ENCODE measurements around the gene GATA2. TPM values are rescaled to one million over a fixed set of nuclear protein-coding genes. Genes with fewer than 3 reads are reported as not detected.

Gene GATA2
- total RNA-seq, 1 experiment from 2014 or later = 18.6 TPM

DNA sequence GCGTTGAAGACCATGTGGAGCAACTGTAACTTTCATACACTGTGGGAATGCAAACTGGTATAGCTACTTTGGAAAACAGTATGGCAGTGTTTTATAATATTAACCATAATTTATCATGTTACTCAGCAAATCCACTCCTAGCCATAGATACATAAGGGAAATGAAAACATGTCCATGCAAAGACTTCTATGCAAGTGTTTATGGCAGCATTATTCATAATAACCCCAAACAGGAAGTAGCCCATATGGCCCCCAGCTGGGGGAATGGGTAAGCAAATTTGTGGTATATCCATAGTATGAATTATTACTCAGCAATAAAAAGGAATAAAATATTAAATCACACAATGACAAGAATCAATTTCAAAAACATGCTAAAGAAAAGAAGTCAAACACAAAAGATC, 23.0 kb upstream of the GATA2 start (continued):
- TF ChIP-seq, protein P1, sequence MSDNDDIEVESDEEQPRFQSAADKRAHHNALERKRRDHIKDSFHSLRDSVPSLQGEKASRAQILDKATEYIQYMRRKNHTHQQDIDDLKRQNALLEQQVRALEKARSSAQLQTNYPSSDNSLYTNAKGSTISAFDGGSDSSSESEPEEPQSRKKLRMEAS (IDR thresholded peaks at IDR 0.05) = no peak
- TF ChIP-seq POLR2AphosphoS5 (IDR thresholded peaks at IDR 0.05; ENCODE audit: low read depth, low read length) = no peak

DNA sequence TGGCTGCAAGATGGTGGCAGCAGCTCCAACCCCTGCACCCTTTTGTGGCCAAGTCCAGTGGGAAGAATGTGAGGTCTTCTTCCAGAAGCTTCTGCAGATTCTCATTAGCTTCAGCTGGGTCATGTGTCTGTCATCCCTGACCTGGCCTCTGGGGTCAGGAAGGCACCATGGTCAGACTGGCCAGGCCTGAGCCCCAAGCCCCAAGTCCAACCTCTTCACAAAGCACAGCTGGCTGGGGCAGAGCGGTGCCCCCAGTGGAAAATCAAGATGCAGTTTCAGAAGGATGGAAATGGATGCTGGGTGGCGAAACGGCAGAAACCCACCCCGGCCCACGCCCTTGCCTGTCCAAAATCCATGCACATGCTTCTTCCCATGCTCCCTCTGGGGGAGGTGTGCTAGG, 15.9 kb upstream of the GATA2 start:
- no peaks in the 10 kb centered on the region for H3K79me2 ChIP-seq (ENCODE audit: insufficient read depth, low read length)
- no TSS peak for BruUV-seq (replicated peaks)
- no peaks in the 10 kb centered on the region for H3K9me2 ChIP-seq (ENCODE audit: insufficient read depth)
- no peaks in the 10 kb centered on the region for H3K9me3 ChIP-seq (ENCODE audit: control insufficient read depth in 1 of 2, insufficient read depth in 1 of 2, low read depth in 1 of 2, low read length in 2 of 2)
- H3K27ac ChIP-seq (ENCODE audit: low read depth, low read length) = no peak overlapping the region
- CTCF ChIA-PET = no interaction called here
- no peak overlapping the region for H3K4me3 ChIP-seq (replicated peaks in 1 of 2; ENCODE audit: low read depth in 1 of 2, low read length in 2 of 2)
- H3K36me3 ChIP-seq (ENCODE audit: control insufficient read depth in 1 of 2, insufficient read depth in 2 of 2, low read length in 2 of 2) = no peaks in the 10 kb centered on the region
- no peaks in the 10 kb centered on the region; the same call in 1 of the 2 replicates for H3K27me3 ChIP-seq (ENCODE audit: insufficient read depth, low read length)
- H2AFZ ChIP-seq (ENCODE audit: low read depth, low read length, poor library complexity, severe bottlenecking) = no peak overlapping the region
- no peak overlapping the region for H3K4me2 ChIP-seq (ENCODE audit: low read length)
- no peaks in the 10 kb centered on the region for H4K20me1 ChIP-seq (ENCODE audit: insufficient read depth)
- POLR2A ChIA-PET = no interaction called here
- no peak overlapping the region for H3K9ac ChIP-seq (ENCODE audit: low read length)
- TF ChIP-seq JUND (IDR thresholded peaks at IDR 0.05) (no peak), SIN3A (IDR thresholded peaks at IDR 0.05; ENCODE audit: low read depth) (no peak), FOSL1 (IDR thresholded peaks at IDR 0.05; ENCODE audit: low read depth) (no peak), SP1 (IDR thresholded peaks at IDR 0.05; ENCODE audit: low read depth) (no peak), EZH2 (IDR thresholded peaks at IDR 0.05) (no peak), YY1 (IDR thresholded peaks at IDR 0.05; ENCODE audit: extremely low read depth, insufficient replicate concordance, low read depth, low read length) (no peak), ZFX (IDR thresholded peaks at IDR 0.05) (no peak), SRF (IDR thresholded peaks at IDR 0.05; ENCODE audit: low read depth) (no peak), POLR2A (IDR thresholded peaks at IDR 0.05; ENCODE audit: borderline replicate concordance, extremely low read depth, insufficient read depth, insufficient read length) (no peak), CEBPB (IDR thresholded peaks at IDR 0.05; ENCODE audit: low read depth) (no peak), TCF7L2 (IDR thresholded peaks at IDR 0.05; ENCODE audit: borderline replicate concordance, extremely low read depth, insufficient read depth, insufficient read length) (no peak), ZNF274 (IDR thresholded peaks at IDR 0.05; ENCODE audit: low read depth, low read length) (no peak)
- TF ChIP-seq, protein P2, sequence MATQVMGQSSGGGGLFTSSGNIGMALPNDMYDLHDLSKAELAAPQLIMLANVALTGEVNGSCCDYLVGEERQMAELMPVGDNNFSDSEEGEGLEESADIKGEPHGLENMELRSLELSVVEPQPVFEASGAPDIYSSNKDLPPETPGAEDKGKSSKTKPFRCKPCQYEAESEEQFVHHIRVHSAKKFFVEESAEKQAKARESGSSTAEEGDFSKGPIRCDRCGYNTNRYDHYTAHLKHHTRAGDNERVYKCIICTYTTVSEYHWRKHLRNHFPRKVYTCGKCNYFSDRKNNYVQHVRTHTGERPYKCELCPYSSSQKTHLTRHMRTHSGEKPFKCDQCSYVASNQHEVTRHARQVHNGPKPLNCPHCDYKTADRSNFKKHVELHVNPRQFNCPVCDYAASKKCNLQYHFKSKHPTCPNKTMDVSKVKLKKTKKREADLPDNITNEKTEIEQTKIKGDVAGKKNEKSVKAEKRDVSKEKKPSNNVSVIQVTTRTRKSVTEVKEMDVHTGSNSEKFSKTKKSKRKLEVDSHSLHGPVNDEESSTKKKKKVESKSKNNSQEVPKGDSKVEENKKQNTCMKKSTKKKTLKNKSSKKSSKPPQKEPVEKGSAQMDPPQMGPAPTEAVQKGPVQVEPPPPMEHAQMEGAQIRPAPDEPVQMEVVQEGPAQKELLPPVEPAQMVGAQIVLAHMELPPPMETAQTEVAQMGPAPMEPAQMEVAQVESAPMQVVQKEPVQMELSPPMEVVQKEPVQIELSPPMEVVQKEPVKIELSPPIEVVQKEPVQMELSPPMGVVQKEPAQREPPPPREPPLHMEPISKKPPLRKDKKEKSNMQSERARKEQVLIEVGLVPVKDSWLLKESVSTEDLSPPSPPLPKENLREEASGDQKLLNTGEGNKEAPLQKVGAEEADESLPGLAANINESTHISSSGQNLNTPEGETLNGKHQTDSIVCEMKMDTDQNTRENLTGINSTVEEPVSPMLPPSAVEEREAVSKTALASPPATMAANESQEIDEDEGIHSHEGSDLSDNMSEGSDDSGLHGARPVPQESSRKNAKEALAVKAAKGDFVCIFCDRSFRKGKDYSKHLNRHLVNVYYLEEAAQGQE (IDR thresholded peaks at IDR 0.05; ENCODE audit: low read depth) = no peak
- TF ChIP-seq, protein P3, sequence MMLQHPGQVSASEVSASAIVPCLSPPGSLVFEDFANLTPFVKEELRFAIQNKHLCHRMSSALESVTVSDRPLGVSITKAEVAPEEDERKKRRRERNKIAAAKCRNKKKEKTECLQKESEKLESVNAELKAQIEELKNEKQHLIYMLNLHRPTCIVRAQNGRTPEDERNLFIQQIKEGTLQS (IDR thresholded peaks at IDR 0.05) = no peak
- TF ChIP-seq, protein P4, sequence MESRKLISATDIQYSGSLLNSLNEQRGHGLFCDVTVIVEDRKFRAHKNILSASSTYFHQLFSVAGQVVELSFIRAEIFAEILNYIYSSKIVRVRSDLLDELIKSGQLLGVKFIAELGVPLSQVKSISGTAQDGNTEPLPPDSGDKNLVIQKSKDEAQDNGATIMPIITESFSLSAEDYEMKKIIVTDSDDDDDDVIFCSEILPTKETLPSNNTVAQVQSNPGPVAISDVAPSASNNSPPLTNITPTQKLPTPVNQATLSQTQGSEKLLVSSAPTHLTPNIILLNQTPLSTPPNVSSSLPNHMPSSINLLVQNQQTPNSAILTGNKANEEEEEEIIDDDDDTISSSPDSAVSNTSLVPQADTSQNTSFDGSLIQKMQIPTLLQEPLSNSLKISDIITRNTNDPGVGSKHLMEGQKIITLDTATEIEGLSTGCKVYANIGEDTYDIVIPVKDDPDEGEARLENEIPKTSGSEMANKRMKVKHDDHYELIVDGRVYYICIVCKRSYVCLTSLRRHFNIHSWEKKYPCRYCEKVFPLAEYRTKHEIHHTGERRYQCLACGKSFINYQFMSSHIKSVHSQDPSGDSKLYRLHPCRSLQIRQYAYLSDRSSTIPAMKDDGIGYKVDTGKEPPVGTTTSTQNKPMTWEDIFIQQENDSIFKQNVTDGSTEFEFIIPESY (IDR thresholded peaks at IDR 0.05; ENCODE audit: extremely low read depth, insufficient replicate concordance, low read length) = no peak
- TF ChIP-seq, protein P5, sequence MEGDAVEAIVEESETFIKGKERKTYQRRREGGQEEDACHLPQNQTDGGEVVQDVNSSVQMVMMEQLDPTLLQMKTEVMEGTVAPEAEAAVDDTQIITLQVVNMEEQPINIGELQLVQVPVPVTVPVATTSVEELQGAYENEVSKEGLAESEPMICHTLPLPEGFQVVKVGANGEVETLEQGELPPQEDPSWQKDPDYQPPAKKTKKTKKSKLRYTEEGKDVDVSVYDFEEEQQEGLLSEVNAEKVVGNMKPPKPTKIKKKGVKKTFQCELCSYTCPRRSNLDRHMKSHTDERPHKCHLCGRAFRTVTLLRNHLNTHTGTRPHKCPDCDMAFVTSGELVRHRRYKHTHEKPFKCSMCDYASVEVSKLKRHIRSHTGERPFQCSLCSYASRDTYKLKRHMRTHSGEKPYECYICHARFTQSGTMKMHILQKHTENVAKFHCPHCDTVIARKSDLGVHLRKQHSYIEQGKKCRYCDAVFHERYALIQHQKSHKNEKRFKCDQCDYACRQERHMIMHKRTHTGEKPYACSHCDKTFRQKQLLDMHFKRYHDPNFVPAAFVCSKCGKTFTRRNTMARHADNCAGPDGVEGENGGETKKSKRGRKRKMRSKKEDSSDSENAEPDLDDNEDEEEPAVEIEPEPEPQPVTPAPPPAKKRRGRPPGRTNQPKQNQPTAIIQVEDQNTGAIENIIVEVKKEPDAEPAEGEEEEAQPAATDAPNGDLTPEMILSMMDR (IDR thresholded peaks at IDR 0.05 in 2 of 3, conservative IDR thresholded peaks at IDR 0.05 in 1 of 3; ENCODE audit: borderline replicate concordance in 1 of 3, insufficient read depth in 1 of 3, low read depth in 2 of 3, low read length in 2 of 3) = no peak
- DNase-seq (ENCODE audit: low read depth, low spot score) (no peak), ATAC-seq (no peak)
- RAD21 ChIA-PET (ENCODE audit: low non-redundant PET in 1 of 2, low total read pairs in 2 of 2, uncharacterized antibody in 2 of 2, unreplicated experiment in 2 of 2) = no interaction called here
- intact Hi-C loops (cut with micrococcal nuclease) = no loop called here
- H3K4me1 ChIP-seq (ENCODE audit: control insufficient read depth in 1 of 2, insufficient read depth in 2 of 2, low read length in 2 of 2) = peaks cover 0 to 16% of the 10 kb centered on the region in 2 experiments; a peak in 2 of 4 replicates
